Sigmoid colon (tissue), 7 donors: ENCODE data around the gene CYBRD1. TPM values are rescaled to one million over a fixed set of nuclear protein-coding genes. Genes with fewer than 3 reads are reported as not detected.

Source experiments
- DNase-seq: peaks from one replicate; pipeline ENCODE4 v3.0.0-alpha.2; 2019
- H3K27ac ChIP-seq, 4 donors: fragments of 200-600 bp; sonication (generic); one replicate each; pipeline ENCODE4 v1.5.1; 2016 to 2019; ENCODE audit warnings: mild to moderate bottlenecking in 1 of 4
- H3K27me3 ChIP-seq, 3 donors: fragments of 200-600 bp; sonication (generic); one replicate each; pipeline ENCODE4 v1.5.1; 2019; ENCODE audit warnings: mild to moderate bottlenecking in 1 of 3
- H3K36me3 ChIP-seq, 4 donors: fragments of 200-600 bp; sonication (generic); one replicate each; pipeline ENCODE4 v1.5.1; 2016 to 2019
- H3K4me1 ChIP-seq, 4 donors: fragments of 200-600 bp; sonication (generic); one replicate each; pipeline ENCODE4 v1.5.1; 2017 to 2019
- H3K4me3 ChIP-seq, 4 donors: fragments of 200-600 bp; sonication (generic); one replicate each; pipeline ENCODE4 v1.5.1; 2017 to 2019; ENCODE audit warnings: mild to moderate bottlenecking in 2 of 4, moderate library complexity in 1 of 4
- H3K9me3 ChIP-seq, 4 donors: fragments of 200-600 bp in 3 of 4; sonication (generic) in 3 of 4; one replicate each; pipeline versions ENCODE4 v1.5.1 to v1.6.1; 2013 to 2019
- EP300 ChIP-seq, 4 donors: sonication (generic); formaldehyde crosslinking; IDR thresholded peaks; one replicate each; pipeline ENCODE4 v1.6.1; 2017; ENCODE audit warnings: antibody characterized with exemption in 4 of 4
- POLR2A ChIP-seq, 2 donors: fragments of 450-650 bp; IDR thresholded peaks; one replicate each; pipeline ENCODE4 v1.6.1; 2016; ENCODE audit warnings: antibody characterized with exemption in 2 of 2, mild to moderate bottlenecking in 2 of 2, moderate library complexity in 2 of 2
- POLR2AphosphoS5 ChIP-seq, 4 donors: sonication (generic); formaldehyde crosslinking; IDR thresholded peaks; one replicate each; pipeline ENCODE4 v1.6.1; 2017; ENCODE audit warnings: antibody characterized with exemption in 4 of 4
- WGBS, 2 donors: extraction: QIAGEN DNeasy Blood & Tissue Kit; methylation state at CpG; one replicate each; pipeline ENCODE4 v1.1.7; 2013; 5-methylcytosine and 5-hydroxymethylcytosine counted together
- intact Hi-C: fragments of 100-400 bp; cut with DNase I; formaldehyde crosslinking; loops from one replicate; pipeline ENCODE4 v1.15.1; 2023
- polyA plus RNA-seq, 3 donors: library from polyadenylated mRNA; stranded (reverse); fragments of 200-250 nt; gene quantifications; one replicate each; pipeline ENCODE4 v1.2.3, GENCODE V29; 2013
- total RNA-seq, 4 donors: library from RNA; depleted of rRNA; stranded (reverse); fragments of >200 nt; gene quantifications; one replicate each; pipeline ENCODE4 v1.1.0, GENCODE V29; 2016
- TF ChIP-seq, protein P1 (sequence below), 4 experiments: fragments of 450-650 bp in 3 of 4; fragments of 200-600 bp in 1 of 4; IDR thresholded peaks; one replicate each; pipeline ENCODE4 v1.5.1; 2016 to 2019; ENCODE audit warnings: antibody characterized with exemption in 4 of 4, mild to moderate bottlenecking in 3 of 4, moderate library complexity in 2 of 4
- donor health status: healthy with polysubstance abuse.
- donor health status: Bipolar disorder and iron deficiency.
- donor health status: healthy.

CYBRD1 gene
- total and polyA plus RNA-seq, 7 donors, result 7.6 to 250 (median 119) TPM

GRCh38 chr2:171505374-171505773, 16.9 kb upstream of the CYBRD1 start:
- H3K9me3 ChIP-seq, result no peaks in the 10 kb centered on the region
- no peak overlapping the region for H3K4me3 ChIP-seq
- no peaks in the 10 kb centered on the region for H3K4me1 ChIP-seq
- intact Hi-C loops, result no loop called here
- H3K27me3 ChIP-seq, result no peaks in the 10 kb centered on the region
- TF ChIP-seq, protein P1, sequence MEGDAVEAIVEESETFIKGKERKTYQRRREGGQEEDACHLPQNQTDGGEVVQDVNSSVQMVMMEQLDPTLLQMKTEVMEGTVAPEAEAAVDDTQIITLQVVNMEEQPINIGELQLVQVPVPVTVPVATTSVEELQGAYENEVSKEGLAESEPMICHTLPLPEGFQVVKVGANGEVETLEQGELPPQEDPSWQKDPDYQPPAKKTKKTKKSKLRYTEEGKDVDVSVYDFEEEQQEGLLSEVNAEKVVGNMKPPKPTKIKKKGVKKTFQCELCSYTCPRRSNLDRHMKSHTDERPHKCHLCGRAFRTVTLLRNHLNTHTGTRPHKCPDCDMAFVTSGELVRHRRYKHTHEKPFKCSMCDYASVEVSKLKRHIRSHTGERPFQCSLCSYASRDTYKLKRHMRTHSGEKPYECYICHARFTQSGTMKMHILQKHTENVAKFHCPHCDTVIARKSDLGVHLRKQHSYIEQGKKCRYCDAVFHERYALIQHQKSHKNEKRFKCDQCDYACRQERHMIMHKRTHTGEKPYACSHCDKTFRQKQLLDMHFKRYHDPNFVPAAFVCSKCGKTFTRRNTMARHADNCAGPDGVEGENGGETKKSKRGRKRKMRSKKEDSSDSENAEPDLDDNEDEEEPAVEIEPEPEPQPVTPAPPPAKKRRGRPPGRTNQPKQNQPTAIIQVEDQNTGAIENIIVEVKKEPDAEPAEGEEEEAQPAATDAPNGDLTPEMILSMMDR (IDR thresholded peaks at IDR 0.05), result no peak
- TF ChIP-seq POLR2A (IDR thresholded peaks at IDR 0.05) (no peak), POLR2AphosphoS5 (IDR thresholded peaks at IDR 0.05) (no peak), EP300 (IDR thresholded peaks at IDR 0.05) (no peak)
- no peak overlapping the region for H3K27ac ChIP-seq
- DNase-seq, result no peak
- H3K36me3 ChIP-seq, result no peaks in the 10 kb centered on the region
- WGBS, 2 donors, result 6 to 19% methylated on average over 2 of the region's 2 CpGs

DNA sequence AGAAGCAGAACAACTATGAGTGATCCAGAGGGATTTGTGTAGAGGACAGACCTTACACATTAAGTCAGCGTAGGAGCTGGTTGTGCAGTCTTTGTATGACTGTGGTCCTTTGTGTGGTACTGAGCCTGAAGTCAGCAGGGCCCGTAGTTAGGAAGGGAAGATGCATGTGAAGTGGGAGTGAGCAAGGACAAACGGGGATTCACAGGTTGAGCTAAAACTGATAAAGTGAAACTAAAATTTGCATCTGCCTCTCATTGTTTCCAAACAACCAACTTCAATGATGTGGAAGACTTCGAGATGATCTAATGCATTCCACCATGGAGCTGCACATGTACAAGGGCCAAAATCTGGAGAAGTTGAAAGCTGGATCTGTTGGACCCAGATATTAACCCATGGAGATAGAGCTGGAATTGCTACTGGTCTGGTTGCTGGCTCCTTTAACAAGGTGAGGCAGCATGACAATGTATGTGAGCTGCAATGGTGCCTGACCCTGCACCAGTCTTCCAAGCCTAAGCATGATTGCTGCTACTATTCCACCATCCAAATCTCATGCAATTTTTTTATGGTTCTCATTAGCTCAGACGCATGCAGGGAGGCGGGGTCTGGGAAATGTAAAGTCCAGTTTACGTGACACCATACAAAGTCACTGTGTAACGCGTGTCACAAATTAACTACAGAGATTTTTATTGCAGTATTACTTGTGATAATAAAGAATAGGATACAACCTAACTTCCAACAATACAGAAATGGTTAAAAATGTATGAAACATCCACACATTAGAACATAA, 12.1 kb upstream of the CYBRD1 start:
- H3K9me3 ChIP-seq, result no peaks in the 10 kb centered on the region
- WGBS, 2 donors, result 43 to 79% methylated on average over 9 of the region's 9 CpGs
- no peaks in the 10 kb centered on the region for H3K27me3 ChIP-seq
- DNase-seq, result no peak
- TF ChIP-seq, protein P1 (IDR thresholded peaks at IDR 0.05), result no peak
- TF ChIP-seq EP300 (IDR thresholded peaks at IDR 0.05), result no peak
- TF ChIP-seq POLR2A (IDR thresholded peaks at IDR 0.05), result no peak
- TF ChIP-seq POLR2AphosphoS5 (IDR thresholded peaks at IDR 0.05), result no peak
- no peak overlapping the region for H3K4me3 ChIP-seq
- intact Hi-C loops, result no loop called here
- no peaks in the 10 kb centered on the region for H3K36me3 ChIP-seq
- no peaks in the 10 kb centered on the region for H3K4me1 ChIP-seq
- no peak overlapping the region for H3K27ac ChIP-seq

DNA sequence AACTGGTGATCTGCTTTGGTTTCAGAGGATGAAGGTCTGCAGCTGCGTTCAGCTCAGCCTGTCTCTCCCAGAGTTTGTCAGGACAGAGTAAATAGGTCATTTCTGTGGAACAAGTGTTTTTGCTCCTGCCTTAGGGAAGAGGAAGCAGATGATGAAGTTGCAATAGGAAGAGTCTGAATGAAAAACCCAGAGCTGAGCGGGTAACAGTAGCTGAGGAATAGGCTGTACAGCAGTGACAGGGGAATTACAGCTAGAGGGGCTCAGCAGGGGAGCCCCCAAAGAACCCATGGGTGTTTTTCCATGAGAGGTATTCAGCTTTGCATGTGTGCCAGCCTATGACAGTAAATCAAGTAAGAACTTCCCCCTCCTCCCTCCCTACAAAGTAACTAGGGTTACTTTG, 10.3 kb upstream of the CYBRD1 start:
- no peaks in the 10 kb centered on the region for H3K4me1 ChIP-seq
- WGBS, 2 donors, result 69 to 90% methylated on average over 2 of the region's 2 CpGs
- DNase-seq, result no peak
- no peaks in the 10 kb centered on the region for H3K36me3 ChIP-seq
- no peak overlapping the region for H3K4me3 ChIP-seq
- no peak overlapping the region for H3K27ac ChIP-seq
- intact Hi-C loops, result no loop called here
- H3K9me3 ChIP-seq, result no peaks in the 10 kb centered on the region
- TF ChIP-seq EP300 (IDR thresholded peaks at IDR 0.05) (no peak), POLR2AphosphoS5 (IDR thresholded peaks at IDR 0.05) (no peak), POLR2A (IDR thresholded peaks at IDR 0.05) (no peak)
- TF ChIP-seq, protein P1 (IDR thresholded peaks at IDR 0.05), result no peak
- no peaks in the 10 kb centered on the region for H3K27me3 ChIP-seq

DNA sequence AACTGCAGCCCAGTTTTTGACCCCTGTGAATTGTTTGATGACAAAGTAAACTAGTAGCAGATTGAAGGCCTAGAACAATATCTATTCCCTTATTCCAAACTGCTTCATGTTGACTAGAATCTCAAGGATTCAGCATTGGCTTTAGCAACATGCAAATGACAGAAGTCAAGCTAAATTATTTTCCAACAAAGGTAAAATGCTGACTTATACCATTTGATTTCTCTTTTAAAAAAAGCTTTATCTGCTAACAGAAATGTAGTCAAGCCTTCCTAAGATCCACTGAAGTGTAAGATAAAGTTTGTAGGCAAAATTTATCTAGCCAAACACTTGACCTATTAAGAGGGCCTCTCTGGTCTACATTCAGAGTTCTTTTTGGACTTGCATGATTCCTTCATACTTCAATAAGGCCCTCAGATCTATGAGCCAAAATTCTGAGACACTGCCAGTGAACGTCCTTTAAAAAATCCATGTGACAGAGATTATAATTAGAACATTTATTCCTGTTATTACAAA, 9.5 kb upstream of the CYBRD1 start:
- Histone ChIP-seq H3K27me3 (no peaks in the 10 kb centered on the region), H3K27ac (no peak overlapping the region), H3K4me3 (no peak overlapping the region), H3K9me3 (no peaks in the 10 kb centered on the region), H3K4me1 (no peaks in the 10 kb centered on the region), H3K36me3 (no peaks in the 10 kb centered on the region)
- WGBS, 2 donors, result 70 to 86% methylated on average over 1 of the region's 1 CpG
- no peak for DNase-seq
- no peak for TF ChIP-seq POLR2A (IDR thresholded peaks at IDR 0.05)
- TF ChIP-seq POLR2AphosphoS5 (IDR thresholded peaks at IDR 0.05), result no peak
- TF ChIP-seq, protein P1 (IDR thresholded peaks at IDR 0.05), result no peak
- no peak for TF ChIP-seq EP300 (IDR thresholded peaks at IDR 0.05)
- intact Hi-C loops, result no loop called here
